Lung (tissue), 12 donors: ENCODE data around the gene KRT1. TPM values are rescaled to one million over a fixed set of nuclear protein-coding genes. Genes with fewer than 3 reads are reported as not detected.
"Not testable (repeated sequence)": the region's sequence is repeated elsewhere in the genome, so short reads cannot be mapped to it uniquely, and the experiment has no call there.

Source experiments
- ATAC-seq: fragments of 200-7000 bp; cut with Tn5 transposase; one replicate; pipeline ENCODE4 v1.9.1; 2020; ENCODE audit warnings: moderate number of reproducible peaks; ENCODE audit not compliant: insufficient read depth, low FRiP score
- DNase-seq, 3 donors: peaks; one replicate each; pipeline ENCODE4 v3.0.0-alpha.2; 2013 to 2017
- H3K27ac ChIP-seq, 2 donors: one replicate each; pipeline ENCODE4 v1.5.1; 2013; ENCODE audit warnings: mild to moderate bottlenecking in 2 of 2, moderate library complexity in 2 of 2, control low read depth in 1 of 2, inconsistent platforms in 1 of 2, low read depth in 1 of 2, low read length in 1 of 2
- H3K27me3 ChIP-seq, 3 donors: one replicate each; pipeline ENCODE4 v1.5.1; 2013; ENCODE audit warnings: low read length in 2 of 3; ENCODE audit not compliant: control insufficient read depth in 3 of 3, insufficient read depth in 3 of 3
- H3K36me3 ChIP-seq, 4 donors: one replicate each; pipeline ENCODE4 v1.5.1; 2013; ENCODE audit warnings: low read length in 4 of 4, mild to moderate bottlenecking in 1 of 4, moderate library complexity in 1 of 4; ENCODE audit not compliant: control insufficient read depth in 4 of 4, insufficient read depth in 4 of 4
- H3K4me1 ChIP-seq, 5 donors: one replicate each; pipeline ENCODE4 v1.5.1; 2013; ENCODE audit warnings: low read length in 5 of 5, mild to moderate bottlenecking in 2 of 5, moderate library complexity in 1 of 5; ENCODE audit not compliant: control insufficient read depth in 5 of 5, insufficient read depth in 5 of 5
- H3K4me3 ChIP-seq: one replicate; pipeline ENCODE4 v1.5.1; 2013; ENCODE audit warnings: mild to moderate bottlenecking, control low read depth, moderate library complexity
- H3K9ac ChIP-seq, 2 donors: one replicate each; pipeline ENCODE4 v1.5.1; 2013; ENCODE audit warnings: low read length in 2 of 2, control low read depth in 1 of 2; ENCODE audit not compliant: insufficient read depth in 1 of 2
- H3K9me3 ChIP-seq, 4 donors: one replicate each; pipeline ENCODE4 v1.5.1; 2013; ENCODE audit warnings: low read length in 3 of 4, mild to moderate bottlenecking in 1 of 4, moderate library complexity in 1 of 4; ENCODE audit not compliant: control insufficient read depth in 4 of 4, insufficient read depth in 3 of 4
- CTCF ChIP-seq: IDR thresholded peaks from 2 replicates; pipeline ENCODE4 v1.5.1; 2012; ENCODE audit warnings: mild to moderate bottlenecking; ENCODE audit errors: control extremely low read depth, extremely low read depth
- WGBS, 2 donors: extraction: QIAGEN DNeasy Blood & Tissue Kit; methylation state at CpG; one replicate each; pipeline ENCODE4 v1.1.7; 2013; 5-methylcytosine and 5-hydroxymethylcytosine counted together
- polyA plus RNA-seq, 2 donors: library from polyadenylated mRNA; stranded (reverse); fragments of 200-250 nt; gene quantifications; one replicate each; pipeline ENCODE4 v1.2.1, GENCODE V29; 2013
- total RNA-seq, 2 donors: library from RNA; depleted of rRNA in 1 of 2; stranded (reverse); fragments of >200 nt in 1 of 2; gene quantifications; one replicate each; pipeline ENCODE4 v1.2.1, GENCODE V29; 2014 to 2021
- donor health status: control.
- donor health status: control.
- donor health status: Bipolar disorder and iron deficiency.
- donor health status: healthy.
- donor health status: DM: yes; HTN: yes; CAD: no.

KRT1 gene
- total and polyA plus RNA-seq, 4 donors, result 0.09 to 0.82 TPM; not detected in 2

GRCh38 chr12:52715416-52715815, 35.2 kb upstream of the KRT1 start:
- H3K4me3 ChIP-seq, result no peak overlapping the region
- H3K27me3 ChIP-seq, result peaks cover 7 to 58% (median 35%) of the 10 kb centered on the region in 3 donors
- DNase-seq (peak in 1 of 3 donors; percentile 29), ATAC-seq (no peak)
- peaks cover 0 to 14% (median 0%) of the 10 kb centered on the region in 4 donors for H3K9me3 ChIP-seq
- no peak overlapping the region for H3K9ac ChIP-seq
- 69 to 72% methylated on average over 14 of the region's 14 CpGs for WGBS, 2 donors
- no peak for TF ChIP-seq CTCF
- no peak overlapping the region for H3K27ac ChIP-seq
- H3K36me3 ChIP-seq, result no peaks in the 10 kb centered on the region
- peaks cover 0 to 5% (median 0%) of the 10 kb centered on the region in 5 donors for H3K4me1 ChIP-seq

- no peak overlapping the region for H3K27ac ChIP-seq
- peaks cover 7 to 54% (median 35%) of the 10 kb centered on the region in 3 donors for H3K27me3 ChIP-seq
Measured at GRCh38 chr12:52714887-52715281, 34.7 kb upstream of the KRT1 start.

GRCh38 chr12:52713960-52714886, 34.0 kb upstream of the KRT1 start:
- TF ChIP-seq CTCF, result no peak
- Histone ChIP-seq H3K9ac (no peak overlapping the region), H3K4me3 (no peak overlapping the region), H3K27me3 (peaks cover 7 to 54% (median 35%) of the 10 kb centered on the region in 3 donors), H3K4me1 (peaks cover 0 to 7% (median 0%) of the 10 kb centered on the region in 5 donors), H3K36me3 (no peaks in the 10 kb centered on the region), H3K27ac (no peak overlapping the region), H3K9me3 (peaks cover 0 to 14% (median 0%) of the 10 kb centered on the region in 4 donors)
- DNase-seq (no peak), ATAC-seq (no peak)
- WGBS, 2 donors, result 7% methylated on average over 71 to 72 of the region's 72 CpGs

More at GRCh38 chr12:52714887-52715281, 34.7 kb upstream of the KRT1 start:
- no peak overlapping the region for H3K9ac ChIP-seq
- peaks cover 0 to 5% (median 0%) of the 10 kb centered on the region in 5 donors for H3K4me1 ChIP-seq
- WGBS, 2 donors, result 66 to 69% methylated on average over 4 of the region's 4 CpGs
- DNase-seq, result no peak
- H3K36me3 ChIP-seq, result no peaks in the 10 kb centered on the region
- ATAC-seq, result no peak
- no peak overlapping the region for H3K4me3 ChIP-seq
- H3K9me3 ChIP-seq, result peaks cover 0 to 14% (median 0%) of the 10 kb centered on the region in 4 donors
- TF ChIP-seq CTCF, result no peak

- ATAC-seq, result not testable (repeated sequence)
- 84 to 85% methylated on average over 6 of the region's 6 CpGs for WGBS, 2 donors
Measured at GRCh38 chr12:52712122-52712521, 31.9 kb upstream of the KRT1 start.

More at GRCh38 chr12:52712122-52712521, 31.9 kb upstream of the KRT1 start:
- not testable (repeated sequence) for H3K4me3 ChIP-seq, H3K9ac ChIP-seq, H3K27ac ChIP-seq, H3K36me3 ChIP-seq, DNase-seq, H3K4me1 ChIP-seq
- Histone ChIP-seq H3K9me3 (peaks cover 0 to 11% (median 0%) of the 10 kb centered on the region in 4 donors), H3K27me3 (peaks cover 7 to 48% (median 35%) of the 10 kb centered on the region in 3 donors)
